ENCODE results near the gene TRAPPC12.
"Not testable (repeated sequence)": the region's sequence is repeated elsewhere in the genome, so short reads cannot be mapped to it uniquely, and the experiment has no call there.

The TRAPPC12 gene

GRCh38 chr2:3435445-3435844 is 56.0 kb downstream of the TRAPPC12 start:
- Histone ChIP-seq H3K4me2 (ENCODE audit: low read length) (no peak overlapping the region), H3K4me1 (ENCODE audit: control insufficient read depth, insufficient read depth, low read length) (no peaks in the 10 kb centered on the region), H3K9me3 (replicated peaks; ENCODE audit: low read length) (no peaks in the 10 kb centered on the region), H3K9ac (ENCODE audit: low read depth, low read length) (no peak overlapping the region), H3K27me3 (ENCODE audit: control insufficient read depth, insufficient read depth, low read length) (no peaks in the 10 kb centered on the region), H3K4me3 (ENCODE audit: low read length) (no peak overlapping the region), H3K36me3 (ENCODE audit: insufficient read depth, low read length) (peaks cover 19% of the 10 kb centered on the region)

GRCh38 chr2:3440477-3440876 is 61.0 kb downstream of the TRAPPC12 start:
- Histone ChIP-seq H3K4me2 (ENCODE audit: low read length) (no peak overlapping the region), H3K4me3 (ENCODE audit: low read length) (no peak overlapping the region), H3K4me1 (ENCODE audit: control insufficient read depth, insufficient read depth, low read length) (no peaks in the 10 kb centered on the region), H3K27me3 (ENCODE audit: control insufficient read depth, insufficient read depth, low read length) (no peaks in the 10 kb centered on the region), H3K9ac (ENCODE audit: low read depth, low read length) (no peak overlapping the region), H3K36me3 (ENCODE audit: insufficient read depth, low read length) (peaks cover 14% of the 10 kb centered on the region), H3K9me3 (replicated peaks; ENCODE audit: low read length) (no peaks in the 10 kb centered on the region)

GRCh38 chr2:3441465-3441864 is 62.0 kb downstream of the TRAPPC12 start:
- Histone ChIP-seq H3K27me3 (ENCODE audit: control insufficient read depth, insufficient read depth, low read length) (no peaks in the 10 kb centered on the region), H3K9me3 (replicated peaks; ENCODE audit: low read length) (no peaks in the 10 kb centered on the region), H3K36me3 (ENCODE audit: insufficient read depth, low read length) (peaks cover 24% of the 10 kb centered on the region), H3K9ac (ENCODE audit: low read depth, low read length) (no peak overlapping the region), H3K4me2 (ENCODE audit: low read length) (no peak overlapping the region), H3K4me1 (ENCODE audit: control insufficient read depth, insufficient read depth, low read length) (no peaks in the 10 kb centered on the region), H3K4me3 (ENCODE audit: low read length) (no peak overlapping the region)

GRCh38 chr2:3442185-3442584 is 62.7 kb downstream of the TRAPPC12 start:
- H3K9ac ChIP-seq (ENCODE audit: low read depth, low read length): no peak overlapping the region
- peaks cover 30% of the 10 kb centered on the region for H3K36me3 ChIP-seq (ENCODE audit: insufficient read depth, low read length)
- no peaks in the 10 kb centered on the region for H3K4me1 ChIP-seq (ENCODE audit: control insufficient read depth, insufficient read depth, low read length)
- no peak overlapping the region for H3K4me2 ChIP-seq (ENCODE audit: low read length)
- H3K27me3 ChIP-seq (ENCODE audit: control insufficient read depth, insufficient read depth, low read length): no peaks in the 10 kb centered on the region
- no peaks in the 10 kb centered on the region for H3K9me3 ChIP-seq (replicated peaks; ENCODE audit: low read length)
- no peak overlapping the region for H3K4me3 ChIP-seq (ENCODE audit: low read length)

GRCh38 chr2:3443083-3443482 is 63.6 kb downstream of the TRAPPC12 start:
- no peak overlapping the region for H3K4me2 ChIP-seq (ENCODE audit: low read length)
- no peaks in the 10 kb centered on the region for H3K9me3 ChIP-seq (replicated peaks; ENCODE audit: low read length)
- H3K4me3 ChIP-seq (ENCODE audit: low read length): no peak overlapping the region
- H3K4me1 ChIP-seq (ENCODE audit: control insufficient read depth, insufficient read depth, low read length): no peaks in the 10 kb centered on the region
- H3K9ac ChIP-seq (ENCODE audit: low read depth, low read length): no peak overlapping the region
- no peaks in the 10 kb centered on the region for H3K27me3 ChIP-seq (ENCODE audit: control insufficient read depth, insufficient read depth, low read length)
- peaks cover 36% of the 10 kb centered on the region for H3K36me3 ChIP-seq (ENCODE audit: insufficient read depth, low read length)

- H3K36me3 ChIP-seq (ENCODE audit: insufficient read depth, low read length): peaks cover 41% of the 10 kb centered on the region
- no peak overlapping the region for H3K9ac ChIP-seq (ENCODE audit: low read depth, low read length)
These were observed 64.1 kb downstream of the TRAPPC12 start for GRCh38 chr2:3443506-3444084.

GRCh38 chr2:3445891-3446290 is 66.4 kb downstream of the TRAPPC12 start:
- Histone ChIP-seq H3K4me1 (ENCODE audit: control insufficient read depth, insufficient read depth, low read length) (no peaks in the 10 kb centered on the region), H3K4me2 (ENCODE audit: low read length) (no peak overlapping the region), H3K27me3 (ENCODE audit: control insufficient read depth, insufficient read depth, low read length) (no peaks in the 10 kb centered on the region), H3K4me3 (ENCODE audit: low read length) (no peak overlapping the region), H3K36me3 (ENCODE audit: insufficient read depth, low read length) (peaks cover 54% of the 10 kb centered on the region), H3K9me3 (replicated peaks; ENCODE audit: low read length) (no peaks in the 10 kb centered on the region), H3K9ac (ENCODE audit: low read depth, low read length) (no peak overlapping the region)

More at GRCh38 chr2:3443506-3444084, 64.1 kb downstream of the TRAPPC12 start:
- Histone ChIP-seq H3K4me1 (ENCODE audit: control insufficient read depth, insufficient read depth, low read length) (no peaks in the 10 kb centered on the region), H3K9me3 (replicated peaks; ENCODE audit: low read length) (no peaks in the 10 kb centered on the region), H3K27me3 (ENCODE audit: control insufficient read depth, insufficient read depth, low read length) (no peaks in the 10 kb centered on the region), H3K4me3 (ENCODE audit: low read length) (no peak overlapping the region), H3K4me2 (ENCODE audit: low read length) (no peak overlapping the region)

- no peaks in the 10 kb centered on the region for H3K4me1 ChIP-seq (ENCODE audit: control insufficient read depth, insufficient read depth, low read length)
- H3K9me3 ChIP-seq (replicated peaks; ENCODE audit: low read length): no peaks in the 10 kb centered on the region
- no peaks in the 10 kb centered on the region for H3K27me3 ChIP-seq (ENCODE audit: control insufficient read depth, insufficient read depth, low read length)
- H3K36me3 ChIP-seq (ENCODE audit: insufficient read depth, low read length): peaks cover 54% of the 10 kb centered on the region
- no peak overlapping the region for H3K4me3 ChIP-seq (ENCODE audit: low read length)
- H3K4me2 ChIP-seq (ENCODE audit: low read length): no peak overlapping the region
- no peak overlapping the region for H3K9ac ChIP-seq (ENCODE audit: low read depth, low read length)
These were observed 66.9 kb downstream of the TRAPPC12 start for GRCh38 chr2:3446381-3446780.

GRCh38 chr2:3447186-3447585 is 67.7 kb downstream of the TRAPPC12 start:
- not testable (repeated sequence) for H3K9me3 ChIP-seq (replicated peaks; ENCODE audit: low read length); H3K4me2 ChIP-seq (ENCODE audit: low read length); H3K27me3 ChIP-seq (ENCODE audit: control insufficient read depth, insufficient read depth, low read length); H3K4me1 ChIP-seq (ENCODE audit: control insufficient read depth, insufficient read depth, low read length); H3K9ac ChIP-seq (ENCODE audit: low read depth, low read length); H3K4me3 ChIP-seq (ENCODE audit: low read length)
- H3K36me3 ChIP-seq (ENCODE audit: insufficient read depth, low read length): peaks cover 54% of the 10 kb centered on the region

GRCh38 chr2:3447789-3448317 is 68.4 kb downstream of the TRAPPC12 start:
- H3K9ac ChIP-seq (ENCODE audit: low read depth, low read length): no peak overlapping the region
- peaks cover 54% of the 10 kb centered on the region for H3K36me3 ChIP-seq (ENCODE audit: insufficient read depth, low read length)
- H3K9me3 ChIP-seq (replicated peaks; ENCODE audit: low read length): no peaks in the 10 kb centered on the region
- no peaks in the 10 kb centered on the region for H3K27me3 ChIP-seq (ENCODE audit: control insufficient read depth, insufficient read depth, low read length)
- H3K4me1 ChIP-seq (ENCODE audit: control insufficient read depth, insufficient read depth, low read length): no peaks in the 10 kb centered on the region
- no peak overlapping the region for H3K4me2 ChIP-seq (ENCODE audit: low read length)
- no peak overlapping the region for H3K4me3 ChIP-seq (ENCODE audit: low read length)

GRCh38 chr2:3448441-3448911 is 69.0 kb downstream of the TRAPPC12 start:
- H3K36me3 ChIP-seq (ENCODE audit: insufficient read depth, low read length): peaks cover 54% of the 10 kb centered on the region
- not testable (repeated sequence) for H3K4me1 ChIP-seq (ENCODE audit: control insufficient read depth, insufficient read depth, low read length); H3K4me2 ChIP-seq (ENCODE audit: low read length); H3K27me3 ChIP-seq (ENCODE audit: control insufficient read depth, insufficient read depth, low read length); H3K9ac ChIP-seq (ENCODE audit: low read depth, low read length); H3K9me3 ChIP-seq (replicated peaks; ENCODE audit: low read length); H3K4me3 ChIP-seq (ENCODE audit: low read length)

GRCh38 chr2:3449086-3449485 is 69.6 kb downstream of the TRAPPC12 start:
- no peaks in the 10 kb centered on the region for H3K9me3 ChIP-seq (replicated peaks; ENCODE audit: low read length)
- no peak overlapping the region for H3K4me2 ChIP-seq (ENCODE audit: low read length)
- peaks cover 47% of the 10 kb centered on the region for H3K36me3 ChIP-seq (ENCODE audit: insufficient read depth, low read length)
- H3K4me1 ChIP-seq (ENCODE audit: control insufficient read depth, insufficient read depth, low read length): no peaks in the 10 kb centered on the region
- H3K27me3 ChIP-seq (ENCODE audit: control insufficient read depth, insufficient read depth, low read length): no peaks in the 10 kb centered on the region
- no peak overlapping the region for H3K9ac ChIP-seq (ENCODE audit: low read depth, low read length)
- no peak overlapping the region for H3K4me3 ChIP-seq (ENCODE audit: low read length)

Data from skeletal muscle satellite cell (primary cell).